Measurements from ENCODE around the gene GLT1D1.

The GLT1D1 gene

GRCh38 chr12:128810182-128811127 lies 42.8 kb upstream of the GLT1D1 start:
- TF ChIP-seq CTCF (conservative IDR thresholded peaks at IDR 0.05): no peak
- no peak overlapping the region for H3K27ac ChIP-seq

GRCh38 chr12:128811806-128812205 lies 41.5 kb upstream of the GLT1D1 start:
- TF ChIP-seq CTCF (conservative IDR thresholded peaks at IDR 0.05): no peak
- no peak overlapping the region for H3K27ac ChIP-seq

GRCh38 chr12:128813392-128813791 lies 39.9 kb upstream of the GLT1D1 start:
- H3K27ac ChIP-seq: no peak overlapping the region
- TF ChIP-seq CTCF (conservative IDR thresholded peaks at IDR 0.05): no peak

GRCh38 chr12:128813883-128814282 lies 39.4 kb upstream of the GLT1D1 start:
- no peak overlapping the region for H3K27ac ChIP-seq
- TF ChIP-seq CTCF (conservative IDR thresholded peaks at IDR 0.05): no peak

- no peak overlapping the region for H3K27ac ChIP-seq
- no peak for TF ChIP-seq CTCF (conservative IDR thresholded peaks at IDR 0.05)
Measured at GRCh38 chr12:128814411-128815261, 38.6 kb upstream of the GLT1D1 start.

- no peak for TF ChIP-seq CTCF (conservative IDR thresholded peaks at IDR 0.05)
- H3K27ac ChIP-seq: no peak overlapping the region
Measured at GRCh38 chr12:128815779-128816642, 37.3 kb upstream of the GLT1D1 start.

All from VCaP (cell line).